Erythroblast (primary cell): ENCODE results near the gene LRP1.

Experiments
- GATA1 ChIP-seq: IDR thresholded peaks from 2 replicates; pipeline ENCODE4 v1.6.1; 2011; ENCODE audit warnings: low read depth, mild to moderate bottlenecking, control low read depth, low read length, moderate library complexity
- POLR2A ChIP-seq: IDR thresholded peaks from 2 replicates; pipeline ENCODE4 v1.6.1; 2011; ENCODE audit warnings: mild to moderate bottlenecking, low read length

DNA sequence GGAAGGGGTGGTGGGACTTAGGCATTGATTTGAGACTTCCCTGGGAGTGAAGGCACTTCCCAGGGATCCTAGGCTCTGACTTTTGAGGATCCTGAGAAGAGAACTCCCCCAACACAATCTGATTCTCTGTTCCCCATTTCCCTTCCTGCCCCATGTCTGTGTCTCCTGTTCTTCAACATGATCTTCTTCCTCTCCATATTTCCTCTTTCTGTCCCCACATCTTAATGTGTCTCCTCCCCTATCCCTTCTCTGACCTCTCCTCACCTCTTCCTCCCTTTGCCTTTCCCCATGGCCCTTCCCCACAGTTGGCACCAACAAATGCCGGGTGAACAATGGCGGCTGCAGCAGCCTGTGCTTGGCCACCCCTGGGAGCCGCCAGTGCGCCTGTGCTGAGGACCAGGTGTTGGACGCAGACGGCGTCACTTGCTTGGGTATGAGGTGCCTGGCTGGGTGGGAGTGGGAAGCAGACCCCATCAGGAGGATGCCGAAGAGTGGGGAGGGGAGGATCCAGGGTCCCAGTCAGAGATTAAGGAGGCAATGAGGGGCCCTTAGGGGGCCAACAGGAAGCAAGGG, 34.4 kb downstream of the LRP1 start:
- TF ChIP-seq POLR2A (no peak), GATA1 (no peak)
